Measurements from ENCODE around the gene BRIX1.

Gene BRIX1

GRCh38 chr5:34898258-34898895 lies 17.1 kb upstream of the BRIX1 start:
- no peak for TF ChIP-seq MAX (IDR thresholded peaks at IDR 0.05)
- TF ChIP-seq RAD21 (IDR thresholded peaks at IDR 0.05; ENCODE audit: low read depth): peak; percentile 89

- TF ChIP-seq TCF12 (IDR thresholded peaks at IDR 0.05; ENCODE audit: low read depth): no peak
- no peak for TF ChIP-seq YY1 (IDR thresholded peaks at IDR 0.05; ENCODE audit: low read depth)
- TF ChIP-seq TEAD4 (IDR thresholded peaks at IDR 0.05): no peak
- no peak for TF ChIP-seq RAD21 (IDR thresholded peaks at IDR 0.05; ENCODE audit: low read depth)
- no peak for TF ChIP-seq MAX (IDR thresholded peaks at IDR 0.05)
- TF ChIP-seq ZBTB7A (IDR thresholded peaks at IDR 0.05; ENCODE audit: low read depth): no peak
- no peak for TF ChIP-seq REST (IDR thresholded peaks at IDR 0.05; ENCODE audit: low read depth)
- TF ChIP-seq FOXM1 (IDR thresholded peaks at IDR 0.05; ENCODE audit: borderline replicate concordance, low read depth): no peak
- no peak for TF ChIP-seq NFIC (IDR thresholded peaks at IDR 0.05)
- TF ChIP-seq CREB1 (IDR thresholded peaks at IDR 0.05; ENCODE audit: low read depth): no peak
- TF ChIP-seq USF1 (IDR thresholded peaks at IDR 0.05): no peak
- TF ChIP-seq EGR1 (IDR thresholded peaks at IDR 0.05): no peak
- no peak for TF ChIP-seq CEBPB (IDR thresholded peaks at IDR 0.05)
- TF ChIP-seq EP300 (IDR thresholded peaks at IDR 0.05; ENCODE audit: borderline replicate concordance): no peak
- no peak for TF ChIP-seq TAF1 (IDR thresholded peaks at IDR 0.05; ENCODE audit: low read depth)
Observed at GRCh38 chr5:34899066-34899465, 16.4 kb upstream of the BRIX1 start.

- TF ChIP-seq RAD21 (IDR thresholded peaks at IDR 0.05; ENCODE audit: low read depth) (no peak), CEBPB (IDR thresholded peaks at IDR 0.05) (no peak)
Observed at GRCh38 chr5:34900652-34901051, 14.9 kb upstream of the BRIX1 start.

GRCh38 chr5:34903260-34903659 lies 12.3 kb upstream of the BRIX1 start:
- TF ChIP-seq NFIC (IDR thresholded peaks at IDR 0.05) (no peak), EGR1 (IDR thresholded peaks at IDR 0.05) (no peak), USF1 (IDR thresholded peaks at IDR 0.05) (no peak), EP300 (IDR thresholded peaks at IDR 0.05; ENCODE audit: borderline replicate concordance) (no peak), CREB1 (IDR thresholded peaks at IDR 0.05; ENCODE audit: low read depth) (no peak), MAX (IDR thresholded peaks at IDR 0.05) (no peak), REST (IDR thresholded peaks at IDR 0.05; ENCODE audit: low read depth) (no peak)

GRCh38 chr5:34905564-34905963 lies 9.9 kb upstream of the BRIX1 start:
- no peak for TF ChIP-seq EP300 (IDR thresholded peaks at IDR 0.05; ENCODE audit: borderline replicate concordance)
- peak; percentile 25; the same call in 1 of the 2 replicates for TF ChIP-seq RAD21 (IDR thresholded peaks at IDR 0.05; ENCODE audit: low read depth)

- TF ChIP-seq NFIC (IDR thresholded peaks at IDR 0.05) (no peak), TCF12 (IDR thresholded peaks at IDR 0.05; ENCODE audit: low read depth) (no peak)
Observed at GRCh38 chr5:34913072-34913471, 2.4 kb upstream of the BRIX1 start.

- TF ChIP-seq REST (IDR thresholded peaks at IDR 0.05; ENCODE audit: low read depth) (no peak), MAX (IDR thresholded peaks at IDR 0.05) (peak; percentile 27; the same call in 1 of the 2 replicates)
Observed at GRCh38 chr5:34914671-34915138, 806 bp upstream of the BRIX1 start.

Measured in Ishikawa (cell line).